ENCODE measurements around the gene ALDH3B2.

DNA sequence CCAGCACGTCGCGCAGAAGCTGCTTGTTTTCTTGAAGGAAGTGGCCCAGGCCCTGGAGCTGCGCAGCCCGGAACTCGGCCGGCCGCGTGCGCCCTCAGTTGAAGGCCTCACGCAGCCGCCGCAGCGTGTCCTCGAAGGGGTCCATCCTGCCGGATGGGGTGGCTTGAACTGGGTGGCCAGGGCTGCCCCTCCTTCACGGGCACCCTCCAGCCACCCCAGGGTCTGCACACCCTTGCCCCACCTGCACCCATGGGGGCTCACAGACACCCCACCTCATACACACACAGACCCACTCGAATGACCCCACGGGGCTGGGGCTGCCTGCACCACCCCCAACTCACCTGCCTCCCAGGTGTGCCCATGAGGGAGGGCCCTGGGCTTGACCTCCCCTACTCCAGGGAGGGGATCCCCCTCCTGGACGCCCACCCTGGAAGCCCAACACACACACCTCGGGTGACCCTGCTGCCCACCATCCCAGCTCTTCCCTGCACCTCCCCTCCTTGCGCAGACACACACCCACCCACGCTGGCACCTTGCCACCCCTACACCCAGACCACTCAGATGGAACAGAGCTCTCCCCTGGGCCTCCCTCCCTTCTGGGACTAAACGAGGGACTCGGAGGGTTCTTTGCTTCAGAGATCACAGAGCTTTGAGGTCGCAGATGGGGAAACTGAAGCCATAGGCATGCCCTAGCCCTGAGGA is 6.8 kb downstream of the ALDH3B2 start:
- TF ChIP-seq, protein P1, sequence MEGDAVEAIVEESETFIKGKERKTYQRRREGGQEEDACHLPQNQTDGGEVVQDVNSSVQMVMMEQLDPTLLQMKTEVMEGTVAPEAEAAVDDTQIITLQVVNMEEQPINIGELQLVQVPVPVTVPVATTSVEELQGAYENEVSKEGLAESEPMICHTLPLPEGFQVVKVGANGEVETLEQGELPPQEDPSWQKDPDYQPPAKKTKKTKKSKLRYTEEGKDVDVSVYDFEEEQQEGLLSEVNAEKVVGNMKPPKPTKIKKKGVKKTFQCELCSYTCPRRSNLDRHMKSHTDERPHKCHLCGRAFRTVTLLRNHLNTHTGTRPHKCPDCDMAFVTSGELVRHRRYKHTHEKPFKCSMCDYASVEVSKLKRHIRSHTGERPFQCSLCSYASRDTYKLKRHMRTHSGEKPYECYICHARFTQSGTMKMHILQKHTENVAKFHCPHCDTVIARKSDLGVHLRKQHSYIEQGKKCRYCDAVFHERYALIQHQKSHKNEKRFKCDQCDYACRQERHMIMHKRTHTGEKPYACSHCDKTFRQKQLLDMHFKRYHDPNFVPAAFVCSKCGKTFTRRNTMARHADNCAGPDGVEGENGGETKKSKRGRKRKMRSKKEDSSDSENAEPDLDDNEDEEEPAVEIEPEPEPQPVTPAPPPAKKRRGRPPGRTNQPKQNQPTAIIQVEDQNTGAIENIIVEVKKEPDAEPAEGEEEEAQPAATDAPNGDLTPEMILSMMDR (IDR thresholded peaks at IDR 0.05 in 8 of 11, conservative IDR thresholded peaks at IDR 0.05 in 3 of 11), result no peak
- TF ChIP-seq POLR2AphosphoS5 (IDR thresholded peaks at IDR 0.05) (peak in 1 of 3 donors; percentile 45), POLR2A (IDR thresholded peaks at IDR 0.05) (no peak)
